Ovary (tissue), 3 donors: ENCODE results near the gene TLX2.

Experiments
- CTCF ChIP-seq, 3 donors: fragments of 450-650 bp in 2 of 3; fragments of 200-600 bp in 1 of 3; IDR thresholded peaks; one replicate each; pipeline versions ENCODE4 v1.5.1 to v1.8.0; 2016 to 2022; ENCODE audit warnings: antibody characterized with exemption in 3 of 3, mild to moderate bottlenecking in 1 of 3
- POLR2A ChIP-seq: fragments of 450-650 bp; IDR thresholded peaks from one replicate; pipeline ENCODE4 v1.6.1; 2017; ENCODE audit warnings: antibody characterized with exemption, mild to moderate bottlenecking, moderate library complexity
- donor health status: DM: no; HTN: no; CAD: no.

DNA sequence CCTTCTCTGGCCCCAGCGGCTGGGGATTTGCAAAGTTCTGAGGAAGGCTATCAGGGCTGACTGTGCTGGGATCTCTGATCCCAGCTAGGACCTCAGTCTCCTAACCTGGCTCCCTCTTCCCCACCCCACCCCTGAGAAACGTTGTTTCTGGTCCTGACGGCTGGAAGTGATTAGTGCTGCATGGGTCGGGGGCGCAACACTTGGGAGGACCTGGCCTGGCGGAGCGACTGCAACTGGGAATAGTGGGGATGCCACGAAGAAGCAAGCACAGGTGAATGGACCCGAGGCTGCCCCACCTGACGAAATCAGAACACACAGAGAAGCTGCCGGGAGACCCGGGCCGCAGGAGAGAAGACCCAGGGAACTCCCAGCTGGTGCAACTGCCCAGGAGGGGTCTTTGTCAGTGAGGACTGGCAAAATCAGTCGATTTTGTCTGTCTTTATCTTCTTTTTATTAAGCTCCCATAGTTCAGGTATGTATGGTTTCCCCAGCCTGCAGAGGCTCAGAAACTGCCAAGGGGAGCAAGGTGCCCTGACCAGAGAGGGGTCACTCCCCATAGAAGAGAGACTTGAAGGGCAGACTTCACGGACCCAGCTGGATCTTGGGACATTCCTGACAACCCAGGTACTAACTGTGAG lies 14.2 kb upstream of the TLX2 start:
- no peak for TF ChIP-seq CTCF (IDR thresholded peaks at IDR 0.05)
- TF ChIP-seq POLR2A = no peak
